K562 (cell line): Measurements from ENCODE around the gene TEP1. TPM values are rescaled to one million over a fixed set of nuclear protein-coding genes. Genes with fewer than 3 reads are reported as not detected.

Source experiments
- ATAC-seq: fragments of 200-7000 bp; cut with Tn5 transposase; 3 replicates; pipeline ENCODE4 v1.9.1; 2020; ENCODE audit warnings: moderate library complexity
- BruUV-seq: library from RNA; stranded (reverse); fragments of 400-500 nt; replicated peaks from 2 replicates; lab custom pipeline; 2021; lab: Mats Ljungman, UMichigan
- CTCF ChIA-PET: fragments of 300-600 bp; formaldehyde crosslinking; extraction: SDS; loops from one replicate; lab custom pipeline; 2021; ENCODE audit warnings: low intra/inter-chr PET ratio; lab: Yijun Ruan, JAX
- POLR2A ChIA-PET: fragments of 300-600, 350-650 bp; sonication (Branson Sonifier 250); formaldehyde crosslinking; extraction: SDS; loops from one replicate; lab custom pipeline; 2021; ENCODE audit warnings: antibody characterized with exemption, inconsistent platforms; lab: Yijun Ruan, JAX
- DNase-seq, 4 experiments: peaks; one replicate each; pipeline versions ENCODE4 v3.0.0 to v3.0.0-alpha.2; 2011 to 2018; ENCODE audit warnings: low spot score in 3 of 4, mixed read lengths in 3 of 4; ENCODE audit errors: extremely low read depth in 1 of 4
- FAIRE-seq: peaks from 2 replicates; lab custom pipeline; 2011; peaks lifted over from hg19 to GRCh38; lab: Jason Lieb, UNC
- H2AFZ ChIP-seq: 2 replicates; pipeline ENCODE4 v1.6.0; 2011; ENCODE audit warnings: low read depth, low read length, control low read depth, inconsistent platforms
- H3K27ac ChIP-seq: fragments of 200-600 bp; 3 replicates; pipeline ENCODE4 v1.8.0; 2011; ENCODE audit warnings: low read depth, mild to moderate bottlenecking, control low read depth, inconsistent platforms, low read length, moderate library complexity, mixed read lengths; ENCODE audit errors: extremely low read depth
- H3K27me3 ChIP-seq, 2 experiments: fragments of 300-600 bp in 1 of 2; 2 replicates in 1 of 2; 3 replicates in 1 of 2; pipeline versions ENCODE4 v1.6.0 to v1.8.0; 2011; ENCODE audit warnings: inconsistent platforms in 2 of 2, low read length in 2 of 2, mild to moderate bottlenecking in 1 of 2, mixed read lengths in 1 of 2, moderate library complexity in 1 of 2; ENCODE audit not compliant: control insufficient read depth in 2 of 2, insufficient read depth in 2 of 2
- H3K36me3 ChIP-seq: fragments of 300-600 bp; 3 replicates; pipeline ENCODE4 v1.8.0; 2011; ENCODE audit warnings: mild to moderate bottlenecking, low read length, inconsistent platforms; ENCODE audit not compliant: control insufficient read depth, insufficient read depth
- H3K4me1 ChIP-seq, 2 experiments: fragments of 200-600 bp in 1 of 2; replicated peaks in 1 of 2; 2 replicates in 1 of 2; 3 replicates in 1 of 2; pipeline versions ENCODE4 v1.5.1 to v1.8.0; 2011; ENCODE audit warnings: inconsistent platforms in 2 of 2, low read length in 2 of 2, mild to moderate bottlenecking in 1 of 2, mixed read lengths in 1 of 2, moderate library complexity in 1 of 2; ENCODE audit not compliant: control insufficient read depth in 2 of 2, insufficient read depth in 2 of 2
- H3K4me2 ChIP-seq: 2 replicates; pipeline ENCODE4 v1.6.1; 2011; ENCODE audit warnings: low read length, control low read depth, inconsistent platforms, mixed read lengths; ENCODE audit not compliant: insufficient read depth
- H3K4me3 ChIP-seq: fragments of 200-600 bp; sonication (generic), shearing (Covaris generic); 2 replicates; pipeline ENCODE4 v1.5.1; 2016; ENCODE audit warnings: control low read depth, inconsistent platforms
- H3K79me2 ChIP-seq: fragments of 200-600 bp; 3 replicates; pipeline ENCODE4 v1.8.0; 2011; ENCODE audit warnings: low read length, inconsistent platforms; ENCODE audit not compliant: control insufficient read depth, insufficient read depth
- H3K9ac ChIP-seq, 2 experiments: 2 replicates each; pipeline versions ENCODE4 v1.6.0 to v1.6.1; 2011; ENCODE audit warnings: low read depth in 2 of 2, low read length in 2 of 2, control low read depth in 1 of 2, inconsistent platforms in 1 of 2, mild to moderate bottlenecking in 1 of 2, mixed read lengths in 1 of 2; ENCODE audit not compliant: insufficient read depth in 1 of 2
- H3K9me1 ChIP-seq: one replicate; pipeline ENCODE4 v1.6.0; 2011; ENCODE audit warnings: inconsistent platforms, mild to moderate bottlenecking, low read length, moderate library complexity; ENCODE audit not compliant: control insufficient read depth, insufficient read depth
- H3K9me3 ChIP-seq: replicated peaks from 2 replicates; pipeline ENCODE4 v1.5.1; 2011; ENCODE audit warnings: low read depth, low read length, inconsistent platforms; ENCODE audit not compliant: control insufficient read depth, insufficient read depth
- H4K20me1 ChIP-seq: replicated peaks from 2 replicates; pipeline ENCODE4 v1.6.1; 2011; ENCODE audit warnings: low read length, inconsistent platforms, mixed read lengths; ENCODE audit not compliant: control insufficient read depth, insufficient read depth
- ARHGAP35 ChIP-seq: fragments of 450-650 bp; IDR thresholded peaks from 2 replicates; pipeline ENCODE4 v1.6.1; 2018; ENCODE audit not compliant: partially characterized antibody
- FOXP1 ChIP-seq: sonication (generic); formaldehyde crosslinking; IDR thresholded peaks from 2 replicates; pipeline ENCODE4 v1.8.0; 2022; ENCODE audit warnings: mild to moderate bottlenecking, missing genetic modification reagents
- POLR2AphosphoS2 ChIP-seq: IDR thresholded peaks from 2 replicates; pipeline ENCODE4 v1.6.1; 2012; ENCODE audit warnings: low read length, improper control_type of control experiment
- TEAD2 ChIP-seq: fragments of 450-650 bp; IDR thresholded peaks from 2 replicates; pipeline ENCODE4 v1.6.1; 2016; ENCODE audit warnings: missing genetic modification characterization, control low read depth, missing compliant biosample characterization
- ZNF24 ChIP-seq: fragments of 450-650 bp; IDR thresholded peaks from 2 replicates; pipeline ENCODE4 v1.6.1; 2016
- WGBS: fragments of 100-300 bp; shearing (Covaris generic); methylation state at CpG from one replicate; pipeline ENCODE4 v1.1.6; 2016; ENCODE audit warnings: low coverage, mixed read lengths; ENCODE audit not compliant: insufficient coverage; ENCODE audit errors: missing lambda C conversion rate; 5-methylcytosine and 5-hydroxymethylcytosine counted together
- in situ Hi-C: fragments of 300-500 bp; cut with MboI; formaldehyde crosslinking; loops from 4 replicates; pipeline ENCODE4 v1.15.0; 2018; ENCODE audit warnings: inconsistent platforms, mixed read lengths
- intact Hi-C: fragments of 100-400 bp; cut with micrococcal nuclease; formaldehyde crosslinking; loops from 2 replicates; pipeline ENCODE4 v1.14.2; 2022
- polyA plus RNA-seq, 8 experiments: library from polyadenylated mRNA; depleted of rRNA in 4 of 8; stranded (reverse) in 5 of 8; unstranded in 3 of 8; fragments of >200 nt; fragmentation: Nextera tagmentation in 2 of 8; fragmentation: Illumina TruSeq in 1 of 8; extraction: Ambion mirVana in 2 of 8; extraction: Trizol in 1 of 8; gene quantifications; 2 replicates each; pipeline versions ENCODE4 v1.2.1 to v1.2.3, GENCODE V29; 2011 to 2014; ENCODE audit warnings: inconsistent platforms in 1 of 8, missing spikeins in 1 of 8
- total RNA-seq, 7 experiments: library from RNA; depleted of rRNA in 6 of 7; stranded (reverse); fragments of >200 nt in 6 of 7; fragmentation: Illumina TruSeq in 2 of 7; extraction: Trizol in 2 of 7; gene quantifications; 2 replicates each; pipeline versions ENCODE4 v1.2.1 to v1.2.3, GENCODE V29; 2011 to 2021; ENCODE audit warnings: low replicate concordance in 1 of 7
- TF ChIP-seq, protein P1 (sequence below): sonication (generic); formaldehyde crosslinking; IDR thresholded peaks from 2 replicates; pipeline ENCODE4 v1.9.0; 2022; ENCODE audit warnings: mild to moderate bottlenecking, missing genetic modification reagents
- TF ChIP-seq, protein P2 (sequence below): fragments of 450-650 bp; IDR thresholded peaks from 2 replicates; pipeline ENCODE4 v1.6.1; 2017; ENCODE audit warnings: antibody characterized with exemption, mild to moderate bottlenecking
- TF ChIP-seq, protein P3 (sequence below): fragments of 200-800 bp; sonication (Bioruptor generic); IDR thresholded peaks from 2 replicates; pipeline ENCODE4 v1.6.1; 2016; ENCODE audit warnings: missing genetic modification characterization, missing compliant biosample characterization
- TF ChIP-seq, protein P4 (sequence below): fragments of 250-450 bp; sonication (Bioruptor Pico); IDR thresholded peaks from 2 replicates; pipeline ENCODE4 v1.5.0; 2021; ENCODE audit warnings: mild to moderate bottlenecking, moderate library complexity

The TEP1 gene
- total and polyA plus RNA-seq, 9 of the 15 experiments (the other 6 are each of a cell fraction or from before 2014, with no cell fraction given): 1.0 to 12.2 (median 7.1) TPM

DNA sequence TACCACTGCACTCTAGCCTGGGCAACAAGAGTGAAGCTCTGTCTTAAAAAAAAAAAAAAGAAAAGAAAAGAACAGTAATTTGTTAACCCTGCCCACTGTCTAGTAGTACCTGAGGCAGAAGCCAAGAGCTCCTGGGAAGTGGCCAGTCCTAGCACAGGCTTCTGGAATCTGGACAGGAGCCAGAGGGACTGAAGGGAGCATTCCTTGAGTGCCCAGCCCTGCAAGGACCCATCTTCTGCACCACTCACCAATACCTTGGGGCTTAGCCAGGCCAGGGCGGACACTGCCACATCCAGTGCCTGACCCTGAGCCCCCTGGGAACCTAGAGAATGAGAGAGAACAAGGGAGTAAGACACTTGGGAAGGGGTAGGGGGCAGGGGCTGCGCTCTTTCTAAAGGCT, 36.1 kb downstream of the TEP1 start:
- Histone ChIP-seq H3K9me1 (no peaks in the 10 kb centered on the region), H4K20me1 (no peaks in the 10 kb centered on the region), H3K27ac (no peak overlapping the region), H3K9ac (no peak overlapping the region), H3K79me2 (no peaks in the 10 kb centered on the region), H3K27me3 (no peaks in the 10 kb centered on the region), H2AFZ (no peak overlapping the region), H3K4me3 (no peak overlapping the region), H3K9me3 (no peaks in the 10 kb centered on the region), H3K4me2 (no peak overlapping the region), H3K4me1 (no peaks in the 10 kb centered on the region), H3K36me3 (peaks cover 49% of the 10 kb centered on the region; the same call in 1 of the 3 replicates)
- intact Hi-C loops: no loop called here
- ATAC-seq (no peak), DNase-seq (no peak), FAIRE-seq (no peak)
- WGBS: 100% methylated on average over 1 of the region's 2 CpGs
- CTCF ChIA-PET: no interaction called here
- in situ Hi-C loops: no loop called here
- no TSS peak for BruUV-seq
- POLR2A ChIA-PET: interaction anchor here (0.9 kb wide), 1 partner anchor 10 kb away, joined by 3 read pairs; no protein-coding TSS in a partner anchor
- TF ChIP-seq ZNF24 (no peak), TEAD2 (tag) (no peak), POLR2AphosphoS2 (no peak), FOXP1 (CRISPR knock-in tag) (no peak), ARHGAP35 (no peak)
- TF ChIP-seq, protein P1, sequence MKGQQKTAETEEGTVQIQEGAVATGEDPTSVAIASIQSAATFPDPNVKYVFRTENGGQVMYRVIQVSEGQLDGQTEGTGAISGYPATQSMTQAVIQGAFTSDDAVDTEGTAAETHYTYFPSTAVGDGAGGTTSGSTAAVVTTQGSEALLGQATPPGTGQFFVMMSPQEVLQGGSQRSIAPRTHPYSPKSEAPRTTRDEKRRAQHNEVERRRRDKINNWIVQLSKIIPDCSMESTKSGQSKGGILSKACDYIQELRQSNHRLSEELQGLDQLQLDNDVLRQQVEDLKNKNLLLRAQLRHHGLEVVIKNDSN (CRISPR knock-in tag): no peak
- TF ChIP-seq, protein P2, sequence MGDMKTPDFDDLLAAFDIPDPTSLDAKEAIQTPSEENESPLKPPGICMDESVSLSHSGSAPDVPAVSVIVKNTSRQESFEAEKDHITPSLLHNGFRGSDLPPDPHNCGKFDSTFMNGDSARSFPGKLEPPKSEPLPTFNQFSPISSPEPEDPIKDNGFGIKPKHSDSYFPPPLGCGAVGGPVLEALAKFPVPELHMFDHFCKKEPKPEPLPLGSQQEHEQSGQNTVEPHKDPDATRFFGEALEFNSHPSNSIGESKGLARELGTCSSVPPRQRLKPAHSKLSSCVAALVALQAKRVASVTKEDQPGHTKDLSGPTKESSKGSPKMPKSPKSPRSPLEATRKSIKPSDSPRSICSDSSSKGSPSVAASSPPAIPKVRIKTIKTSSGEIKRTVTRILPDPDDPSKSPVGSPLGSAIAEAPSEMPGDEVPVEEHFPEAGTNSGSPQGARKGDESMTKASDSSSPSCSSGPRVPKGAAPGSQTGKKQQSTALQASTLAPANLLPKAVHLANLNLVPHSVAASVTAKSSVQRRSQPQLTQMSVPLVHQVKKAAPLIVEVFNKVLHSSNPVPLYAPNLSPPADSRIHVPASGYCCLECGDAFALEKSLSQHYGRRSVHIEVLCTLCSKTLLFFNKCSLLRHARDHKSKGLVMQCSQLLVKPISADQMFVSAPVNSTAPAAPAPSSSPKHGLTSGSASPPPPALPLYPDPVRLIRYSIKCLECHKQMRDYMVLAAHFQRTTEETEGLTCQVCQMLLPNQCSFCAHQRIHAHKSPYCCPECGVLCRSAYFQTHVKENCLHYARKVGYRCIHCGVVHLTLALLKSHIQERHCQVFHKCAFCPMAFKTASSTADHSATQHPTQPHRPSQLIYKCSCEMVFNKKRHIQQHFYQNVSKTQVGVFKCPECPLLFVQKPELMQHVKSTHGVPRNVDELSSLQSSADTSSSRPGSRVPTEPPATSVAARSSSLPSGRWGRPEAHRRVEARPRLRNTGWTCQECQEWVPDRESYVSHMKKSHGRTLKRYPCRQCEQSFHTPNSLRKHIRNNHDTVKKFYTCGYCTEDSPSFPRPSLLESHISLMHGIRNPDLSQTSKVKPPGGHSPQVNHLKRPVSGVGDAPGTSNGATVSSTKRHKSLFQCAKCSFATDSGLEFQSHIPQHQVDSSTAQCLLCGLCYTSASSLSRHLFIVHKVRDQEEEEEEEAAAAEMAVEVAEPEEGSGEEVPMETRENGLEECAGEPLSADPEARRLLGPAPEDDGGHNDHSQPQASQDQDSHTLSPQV: no peak
- TF ChIP-seq, protein P3, sequence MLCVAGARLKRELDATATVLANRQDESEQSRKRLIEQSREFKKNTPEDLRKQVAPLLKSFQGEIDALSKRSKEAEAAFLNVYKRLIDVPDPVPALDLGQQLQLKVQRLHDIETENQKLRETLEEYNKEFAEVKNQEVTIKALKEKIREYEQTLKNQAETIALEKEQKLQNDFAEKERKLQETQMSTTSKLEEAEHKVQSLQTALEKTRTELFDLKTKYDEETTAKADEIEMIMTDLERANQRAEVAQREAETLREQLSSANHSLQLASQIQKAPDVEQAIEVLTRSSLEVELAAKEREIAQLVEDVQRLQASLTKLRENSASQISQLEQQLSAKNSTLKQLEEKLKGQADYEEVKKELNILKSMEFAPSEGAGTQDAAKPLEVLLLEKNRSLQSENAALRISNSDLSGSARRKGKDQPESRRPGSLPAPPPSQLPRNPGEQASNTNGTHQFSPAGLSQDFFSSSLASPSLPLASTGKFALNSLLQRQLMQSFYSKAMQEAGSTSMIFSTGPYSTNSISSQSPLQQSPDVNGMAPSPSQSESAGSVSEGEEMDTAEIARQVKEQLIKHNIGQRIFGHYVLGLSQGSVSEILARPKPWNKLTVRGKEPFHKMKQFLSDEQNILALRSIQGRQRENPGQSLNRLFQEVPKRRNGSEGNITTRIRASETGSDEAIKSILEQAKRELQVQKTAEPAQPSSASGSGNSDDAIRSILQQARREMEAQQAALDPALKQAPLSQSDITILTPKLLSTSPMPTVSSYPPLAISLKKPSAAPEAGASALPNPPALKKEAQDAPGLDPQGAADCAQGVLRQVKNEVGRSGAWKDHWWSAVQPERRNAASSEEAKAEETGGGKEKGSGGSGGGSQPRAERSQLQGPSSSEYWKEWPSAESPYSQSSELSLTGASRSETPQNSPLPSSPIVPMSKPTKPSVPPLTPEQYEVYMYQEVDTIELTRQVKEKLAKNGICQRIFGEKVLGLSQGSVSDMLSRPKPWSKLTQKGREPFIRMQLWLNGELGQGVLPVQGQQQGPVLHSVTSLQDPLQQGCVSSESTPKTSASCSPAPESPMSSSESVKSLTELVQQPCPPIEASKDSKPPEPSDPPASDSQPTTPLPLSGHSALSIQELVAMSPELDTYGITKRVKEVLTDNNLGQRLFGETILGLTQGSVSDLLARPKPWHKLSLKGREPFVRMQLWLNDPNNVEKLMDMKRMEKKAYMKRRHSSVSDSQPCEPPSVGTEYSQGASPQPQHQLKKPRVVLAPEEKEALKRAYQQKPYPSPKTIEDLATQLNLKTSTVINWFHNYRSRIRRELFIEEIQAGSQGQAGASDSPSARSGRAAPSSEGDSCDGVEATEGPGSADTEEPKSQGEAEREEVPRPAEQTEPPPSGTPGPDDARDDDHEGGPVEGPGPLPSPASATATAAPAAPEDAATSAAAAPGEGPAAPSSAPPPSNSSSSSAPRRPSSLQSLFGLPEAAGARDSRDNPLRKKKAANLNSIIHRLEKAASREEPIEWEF (CRISPR knock-in tag): no peak
- TF ChIP-seq, protein P4, sequence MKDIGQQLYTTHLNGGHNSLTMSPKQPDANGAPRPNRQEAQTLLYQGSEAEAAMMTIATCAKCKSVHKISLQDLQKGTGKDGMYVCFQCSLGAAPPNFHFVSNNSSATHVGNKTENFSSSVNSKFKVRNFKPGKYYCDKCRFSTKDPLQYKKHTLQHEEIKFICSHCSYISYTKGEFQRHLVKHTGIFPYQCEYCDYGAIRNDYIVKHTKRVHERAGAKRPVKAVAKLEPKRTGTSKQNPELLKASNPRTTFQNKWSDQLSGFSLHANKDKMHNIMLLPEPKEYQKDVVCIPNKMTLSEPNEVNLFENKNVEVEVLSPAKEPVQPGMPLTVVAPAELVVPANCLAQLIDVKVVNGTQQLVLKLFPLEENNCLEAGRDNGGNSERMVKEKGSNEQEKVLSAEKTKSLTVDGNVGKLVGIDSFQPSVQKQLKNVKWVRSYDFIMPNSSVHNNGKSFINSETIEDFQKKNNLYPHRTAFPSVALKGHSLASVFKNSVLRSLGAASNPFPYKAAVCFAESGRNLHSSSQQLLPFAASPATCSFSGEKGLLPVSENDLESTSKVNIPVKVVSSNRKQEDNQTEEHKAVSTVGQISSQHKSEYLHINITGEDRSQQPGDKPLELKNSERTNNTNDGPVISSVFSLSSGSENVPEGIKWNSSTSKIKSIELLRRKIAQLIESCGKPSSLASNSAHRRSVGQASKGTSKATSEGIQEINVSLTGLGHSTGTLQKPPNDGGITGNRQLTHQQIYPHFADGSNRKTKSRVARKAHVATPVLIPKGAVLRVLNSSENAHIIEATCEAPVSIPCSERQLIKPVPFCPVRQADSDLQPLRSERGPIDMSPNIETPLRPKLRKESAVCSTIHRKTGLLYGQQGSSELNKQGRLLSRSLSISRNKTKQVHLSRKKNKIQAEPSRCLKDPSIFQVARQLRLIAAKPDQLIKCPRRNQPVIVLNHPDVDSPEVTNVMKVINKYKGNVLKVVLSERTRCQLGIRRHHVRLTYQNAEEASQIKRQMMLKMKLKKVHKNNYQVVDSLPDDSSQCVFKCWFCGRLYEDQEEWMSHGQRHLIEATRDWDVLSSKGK (CRISPR knock-in tag): no peak
